ENCODE results near the gene MYL12B. TPM values are rescaled to one million over a fixed set of nuclear protein-coding genes. Genes with fewer than 3 reads are reported as not detected.
"Not testable (repeated sequence)": the region's sequence is repeated elsewhere in the genome, so short reads cannot be mapped to it uniquely, and the experiment has no call there.

Gene MYL12B
- total RNA-seq, 2 experiments from 2014 or later = 234 to 235 TPM

DNA sequence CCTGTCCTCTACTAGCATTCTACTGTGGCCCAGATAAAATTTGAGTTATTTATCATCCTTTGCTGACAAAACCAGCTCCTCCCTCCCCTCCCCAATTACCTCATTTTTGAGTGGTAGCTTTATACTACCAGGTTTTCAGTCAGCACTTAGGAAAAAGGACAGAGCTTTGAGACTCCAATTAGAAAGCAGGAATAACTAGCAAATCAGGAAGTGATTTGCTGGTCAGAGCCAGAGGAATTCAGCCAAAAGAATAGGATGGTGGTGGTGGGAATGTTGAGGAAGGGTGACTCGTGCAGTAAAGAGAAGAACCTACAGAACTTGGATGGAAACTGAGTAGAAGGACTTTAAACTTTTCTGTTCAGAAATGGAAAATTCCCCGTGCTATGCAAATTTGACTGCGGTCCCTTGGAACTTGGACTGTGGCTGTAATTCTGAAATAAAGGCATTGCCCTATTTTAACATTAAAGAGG, 3.7 kb downstream of the MYL12B start:
- H3K4me3 Mint-ChIP-seq = peak overlapping the region; percentile 9

DNA sequence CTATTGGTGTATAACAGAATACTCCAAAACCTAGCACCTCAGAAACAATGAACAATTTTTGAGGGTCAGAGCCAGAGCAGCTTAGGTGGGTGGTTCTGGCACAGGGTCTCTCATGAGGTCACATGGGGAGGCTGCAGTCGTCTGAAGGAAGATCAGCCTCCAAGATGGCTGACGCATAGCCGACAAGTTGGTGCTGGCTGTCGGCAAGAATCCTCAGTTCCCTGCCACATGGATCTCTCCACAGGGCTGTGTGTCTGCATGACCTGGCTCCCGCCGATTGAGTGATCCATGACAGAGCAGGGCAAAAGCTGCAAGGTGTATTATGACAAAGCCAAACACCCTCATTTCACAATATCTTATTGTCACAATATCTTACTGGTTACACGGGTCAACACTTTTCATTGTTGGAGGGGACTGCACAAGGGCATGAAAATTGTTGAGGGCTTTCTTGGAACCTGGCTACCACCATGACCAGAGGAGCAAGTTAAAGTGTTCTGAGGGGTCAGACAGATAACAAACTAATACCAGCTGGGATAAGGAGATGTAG, 4.2 kb downstream of the MYL12B start:
- DNase-seq = no peak
- peak overlapping the region; percentile 44 for H3K4me3 Mint-ChIP-seq
- peaks cover 70% of the 10 kb centered on the region for H3K4me1 Mint-ChIP-seq
- no peaks in the 10 kb centered on the region for H3K27me3 Mint-ChIP-seq
- H3K9me3 Mint-ChIP-seq = peaks cover 2% of the 10 kb centered on the region
- H3K27ac Mint-ChIP-seq = peak overlapping the region; percentile 81
- H3K36me3 Mint-ChIP-seq = peaks cover 32% of the 10 kb centered on the region

More for the DNA sequence above, 3.7 kb downstream of the MYL12B start:
- no peak for DNase-seq
- H3K36me3 Mint-ChIP-seq = peaks cover 32% of the 10 kb centered on the region
- peaks cover 2% of the 10 kb centered on the region for H3K9me3 Mint-ChIP-seq
- H3K4me1 Mint-ChIP-seq = peaks cover 69% of the 10 kb centered on the region
- H3K27ac Mint-ChIP-seq = peak overlapping the region; percentile 10
- no peaks in the 10 kb centered on the region for H3K27me3 Mint-ChIP-seq

DNA sequence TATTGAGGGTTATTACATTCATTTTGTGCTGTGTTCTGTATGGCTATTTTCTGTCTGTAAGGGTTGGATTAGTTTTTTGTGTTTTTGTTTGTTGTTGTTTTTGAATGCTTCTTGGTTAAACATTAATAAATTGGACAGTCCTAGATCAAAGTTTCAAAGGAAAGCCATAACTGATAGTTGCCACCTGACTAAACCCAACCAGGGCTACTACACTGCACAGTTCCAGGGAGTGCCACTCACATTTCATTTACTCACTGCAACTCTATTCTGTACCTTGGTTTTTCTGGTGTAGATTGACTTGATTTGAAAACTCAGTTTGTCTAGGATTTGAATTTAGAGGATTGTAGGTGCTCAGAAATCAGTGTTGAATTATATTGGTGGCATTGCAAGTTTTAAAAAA, 6.4 kb downstream of the MYL12B start:
- Mint-ChIP-seq H3K27ac (no peak overlapping the region), H3K4me1 (peaks cover 85% of the 10 kb centered on the region), H3K9me3 (peaks cover 2% of the 10 kb centered on the region), H3K27me3 (no peaks in the 10 kb centered on the region), H3K36me3 (peaks cover 29% of the 10 kb centered on the region), H3K4me3 (no peak overlapping the region)
- no peak for DNase-seq

DNA sequence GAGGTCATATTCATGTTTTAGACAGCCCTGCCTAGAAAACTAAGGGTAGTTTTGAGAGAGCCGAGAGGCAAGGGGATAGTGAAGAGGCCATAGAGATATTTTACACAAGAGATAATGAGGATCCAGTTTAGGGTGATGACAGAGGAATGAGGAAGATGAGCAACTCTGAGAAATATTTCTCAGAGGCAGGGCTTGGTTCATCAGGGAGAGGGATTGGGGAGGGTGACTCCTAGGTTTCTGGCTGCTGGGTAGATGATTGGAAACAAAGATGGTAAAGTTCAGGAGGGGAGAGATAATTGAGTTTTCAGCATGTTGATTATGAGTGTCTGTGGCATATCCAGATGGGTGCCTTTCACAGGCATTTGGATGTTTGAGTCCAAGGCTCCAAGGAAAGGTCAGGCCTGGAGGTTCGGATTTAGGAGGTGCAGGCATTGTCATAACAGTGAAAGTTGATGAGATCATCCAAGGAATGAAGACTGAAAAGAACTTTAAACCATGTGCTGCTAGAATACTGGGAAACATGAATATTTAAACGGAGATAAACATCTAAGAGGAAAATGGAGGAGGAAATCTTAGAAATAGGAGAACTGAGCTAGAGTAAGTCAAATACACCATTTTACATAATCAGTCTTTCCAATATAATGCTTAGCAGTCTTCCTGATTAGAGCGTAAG, 7.4 kb downstream of the MYL12B start:
- peak overlapping the region; percentile 67 for H3K27ac Mint-ChIP-seq
- H3K4me3 Mint-ChIP-seq = peak overlapping the region; percentile 23
- no peaks in the 10 kb centered on the region for H3K27me3 Mint-ChIP-seq
- H3K9me3 Mint-ChIP-seq = peaks cover 2% of the 10 kb centered on the region
- peaks cover 75% of the 10 kb centered on the region for H3K4me1 Mint-ChIP-seq
- H3K36me3 Mint-ChIP-seq = peaks cover 31% of the 10 kb centered on the region
- DNase-seq = no peak

DNA sequence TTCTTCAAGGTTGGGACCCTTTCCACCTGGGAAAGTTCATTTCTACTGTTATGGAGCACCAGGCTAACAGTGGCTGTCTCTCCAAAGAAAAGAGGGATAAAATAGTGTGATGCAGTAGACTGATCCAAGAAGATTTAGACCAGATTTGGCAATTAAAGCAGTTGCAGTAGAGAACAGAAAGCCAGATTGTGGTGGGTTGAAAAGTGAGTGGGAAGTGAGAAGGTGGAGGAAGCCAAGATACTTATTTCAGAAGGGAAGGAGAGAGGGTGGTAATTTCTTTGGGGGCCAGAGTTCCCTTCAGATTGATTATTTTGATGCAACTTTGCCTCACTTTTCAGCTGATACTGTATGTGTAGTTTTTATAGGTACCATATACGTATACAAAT, 8.0 kb downstream of the MYL12B start:
- Mint-ChIP-seq H3K4me1 (peaks cover 70% of the 10 kb centered on the region), H3K36me3 (peaks cover 30% of the 10 kb centered on the region), H3K9me3 (peaks cover 2% of the 10 kb centered on the region), H3K27ac (peak overlapping the region; percentile 67), H3K27me3 (no peaks in the 10 kb centered on the region), H3K4me3 (peak overlapping the region; percentile 23)
- DNase-seq = no peak

DNA sequence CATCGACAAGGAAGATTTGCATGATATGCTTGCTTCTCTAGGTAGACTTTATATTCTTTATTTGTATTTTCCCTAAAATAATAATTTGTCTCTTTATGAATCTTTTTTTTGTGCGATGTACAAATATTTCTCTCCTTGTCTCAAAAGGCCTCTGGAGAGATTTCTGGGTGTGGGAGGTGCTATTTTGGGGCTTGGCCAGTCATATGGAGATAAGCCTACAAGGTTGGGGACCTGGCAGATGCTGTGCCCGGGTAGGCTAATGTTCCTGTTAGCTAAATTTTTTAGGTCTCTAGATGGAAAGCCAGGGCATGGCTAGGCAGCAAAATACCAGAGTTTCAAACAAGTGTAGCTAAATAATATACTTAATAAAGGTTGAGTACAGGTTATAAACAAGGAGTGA, 11.1 kb downstream of the MYL12B start:
- peaks cover 45% of the 10 kb centered on the region for H3K4me1 Mint-ChIP-seq
- no peak overlapping the region for H3K4me3 Mint-ChIP-seq
- no peaks in the 10 kb centered on the region for H3K27me3 Mint-ChIP-seq
- DNase-seq = no peak
- H3K36me3 Mint-ChIP-seq = peaks cover 33% of the 10 kb centered on the region
- peak overlapping the region; percentile 43 for H3K27ac Mint-ChIP-seq
- H3K9me3 Mint-ChIP-seq = peaks cover 2% of the 10 kb centered on the region

DNA sequence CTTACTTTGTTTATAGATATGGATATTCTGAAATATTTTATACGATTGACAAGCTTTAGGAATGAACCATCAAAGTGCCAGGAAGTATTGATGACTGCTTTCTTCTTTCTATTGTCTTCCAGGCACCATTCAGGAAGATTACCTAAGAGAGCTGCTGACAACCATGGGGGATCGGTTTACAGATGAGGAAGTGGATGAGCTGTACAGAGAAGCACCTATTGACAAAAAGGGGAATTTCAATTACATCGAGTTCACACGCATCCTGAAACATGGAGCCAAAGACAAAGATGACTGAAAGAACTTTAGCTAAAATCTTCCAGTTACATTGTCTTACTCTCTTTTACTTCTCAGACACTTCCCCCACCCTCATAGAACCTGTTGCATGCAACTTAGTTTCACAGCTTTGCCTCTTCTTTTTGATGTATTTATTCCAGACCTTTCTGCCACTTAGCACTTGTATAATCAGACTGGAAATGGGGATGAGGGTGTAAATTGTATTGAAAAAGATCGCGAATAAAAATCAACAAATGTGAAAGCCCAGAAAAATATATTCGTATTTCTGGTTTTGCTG, 15.8 kb downstream of the MYL12B start:
- H3K4me3 Mint-ChIP-seq, H3K27me3 Mint-ChIP-seq, H3K27ac Mint-ChIP-seq, H3K9me3 Mint-ChIP-seq, DNase-seq: not testable (repeated sequence)
- Mint-ChIP-seq H3K4me1 (peaks cover 13% of the 10 kb centered on the region), H3K36me3 (peaks cover 26% of the 10 kb centered on the region)

DNA sequence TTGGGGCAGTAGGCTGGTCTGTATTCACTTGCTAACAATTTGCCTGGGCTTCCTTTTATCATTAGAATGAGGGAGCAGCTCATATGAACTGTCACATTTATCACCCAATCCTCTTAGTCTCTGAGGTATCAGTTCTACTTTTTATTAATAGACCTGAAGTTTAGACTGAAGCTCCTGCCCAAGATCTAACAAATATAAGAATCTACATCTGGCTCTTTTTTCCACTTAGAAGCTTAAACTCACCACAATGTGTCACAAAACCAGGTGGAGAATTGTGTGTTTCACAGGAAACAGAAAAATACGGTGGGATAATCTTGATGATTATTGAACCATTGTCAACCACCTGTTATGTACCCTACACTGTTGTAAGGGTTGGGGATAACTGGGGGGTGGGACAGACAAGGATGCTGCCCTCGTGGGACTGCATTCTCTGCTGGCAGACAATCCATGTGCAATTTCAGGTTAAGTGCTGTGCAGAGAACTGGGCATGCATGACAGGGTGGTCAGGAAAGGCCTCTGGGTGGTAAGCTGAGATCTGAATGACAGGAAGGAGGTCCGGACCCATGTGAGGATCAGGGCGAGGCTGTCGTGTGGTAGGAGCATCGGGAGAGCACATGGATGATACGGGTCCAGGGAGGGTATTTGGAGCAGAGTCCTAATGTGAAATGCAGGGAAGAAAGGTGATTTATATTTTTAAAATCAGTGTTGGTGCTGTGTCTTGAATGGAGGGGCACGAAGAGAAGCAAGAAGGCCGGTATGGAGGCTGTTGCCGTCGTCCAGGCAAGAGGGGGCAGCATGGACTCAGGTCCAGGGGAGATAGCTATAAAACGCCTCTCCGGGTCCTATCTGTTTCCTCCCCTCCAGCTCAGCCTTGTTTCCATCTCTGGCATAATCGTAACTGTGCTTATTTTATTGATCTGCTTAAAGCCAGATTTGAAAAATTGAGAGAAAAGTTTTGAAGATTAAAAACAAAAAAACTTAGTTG, 17.6 kb downstream of the MYL12B start:
- no peak for DNase-seq
- peak overlapping the region; percentile 35 for H3K27ac Mint-ChIP-seq
- H3K36me3 Mint-ChIP-seq = peaks cover 16% of the 10 kb centered on the region
- no peak overlapping the region for H3K4me3 Mint-ChIP-seq
- H3K4me1 Mint-ChIP-seq = peaks cover 8% of the 10 kb centered on the region
- no peaks in the 10 kb centered on the region for H3K9me3 Mint-ChIP-seq
- H3K27me3 Mint-ChIP-seq = no peaks in the 10 kb centered on the region

DNA sequence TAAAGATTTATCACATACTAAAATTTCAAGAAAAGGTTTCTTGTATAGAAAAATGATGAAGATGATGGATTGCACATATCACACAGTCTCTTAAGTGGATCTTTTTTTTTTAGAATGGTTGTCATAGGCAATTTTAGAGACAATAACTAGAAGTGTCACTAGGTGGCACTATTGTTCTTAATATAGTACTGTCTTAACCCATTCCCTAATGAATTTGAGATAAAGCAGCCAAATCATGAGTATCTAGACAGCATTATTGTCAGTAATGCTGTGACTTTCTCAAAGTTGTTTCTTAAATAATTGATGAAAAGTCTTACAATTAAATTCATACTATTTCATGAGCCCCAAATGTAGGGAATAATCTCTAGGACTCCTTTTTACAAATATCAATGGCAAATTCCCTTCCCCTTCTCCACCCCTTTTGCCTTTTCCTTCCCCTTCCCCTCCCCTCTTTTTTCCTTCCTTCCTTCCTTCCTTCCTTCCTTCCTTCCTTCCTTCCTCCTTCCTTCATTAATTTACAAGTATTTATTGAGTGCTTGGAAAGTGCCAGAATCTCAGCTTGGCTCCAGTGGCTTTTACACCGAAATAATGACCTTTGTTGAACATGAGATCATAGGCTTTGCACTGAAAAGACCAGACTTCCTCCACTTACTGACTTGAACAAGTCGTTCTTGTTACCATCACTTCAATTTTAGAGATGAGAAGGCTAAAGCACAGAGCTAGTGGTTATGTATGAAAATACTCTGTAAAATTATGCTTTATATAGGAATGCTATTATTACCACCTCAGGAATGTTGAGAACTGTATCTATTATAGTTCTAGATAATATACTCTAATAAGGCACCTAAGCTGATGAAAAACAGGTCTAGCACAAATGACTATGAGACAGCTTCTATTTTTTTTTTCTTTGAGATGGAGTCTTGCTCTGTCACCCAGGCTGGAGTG, 19.8 kb downstream of the MYL12B start:
- Mint-ChIP-seq H3K4me1 (peaks cover 8% of the 10 kb centered on the region), H3K4me3 (no peak overlapping the region), H3K27ac (no peak overlapping the region), H3K27me3 (no peaks in the 10 kb centered on the region), H3K36me3 (peaks cover 10% of the 10 kb centered on the region), H3K9me3 (no peaks in the 10 kb centered on the region)
- DNase-seq = no peak

DNA sequence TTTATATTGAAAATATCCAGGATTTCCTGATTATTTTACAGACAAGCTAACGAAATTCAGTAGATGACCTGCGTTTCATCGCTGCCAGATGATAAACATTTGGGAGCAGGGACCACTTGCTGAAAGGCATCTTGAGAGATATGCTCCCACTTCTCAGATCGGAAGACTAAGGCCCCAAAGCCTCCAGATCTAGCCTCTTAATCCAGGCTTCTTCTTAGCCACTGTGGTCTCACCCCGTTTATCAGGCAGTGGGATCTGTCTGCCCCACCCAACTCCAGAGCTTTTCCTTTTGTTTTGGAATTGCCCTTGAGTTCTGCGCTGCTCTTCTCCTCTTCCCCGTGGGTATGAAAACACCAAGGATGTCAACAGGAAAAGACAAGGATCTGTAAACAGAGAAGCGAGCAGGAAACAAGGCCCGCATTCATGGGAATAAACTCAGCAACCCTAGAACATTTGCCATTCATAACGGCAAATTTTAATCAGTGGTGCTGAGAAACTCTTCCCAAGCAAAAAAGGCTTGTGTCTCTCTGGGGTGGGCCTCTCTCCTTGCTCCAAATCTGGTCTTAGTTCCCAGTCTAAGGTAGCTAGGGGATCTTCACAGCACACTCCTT, 21.4 kb downstream of the MYL12B start:
- Mint-ChIP-seq H3K9me3 (peaks cover 3% of the 10 kb centered on the region), H3K4me1 (peaks cover 8% of the 10 kb centered on the region), H3K4me3 (no peak overlapping the region), H3K27ac (no peak overlapping the region), H3K36me3 (peaks cover 6% of the 10 kb centered on the region), H3K27me3 (no peaks in the 10 kb centered on the region)
- DNase-seq = no peak

DNA sequence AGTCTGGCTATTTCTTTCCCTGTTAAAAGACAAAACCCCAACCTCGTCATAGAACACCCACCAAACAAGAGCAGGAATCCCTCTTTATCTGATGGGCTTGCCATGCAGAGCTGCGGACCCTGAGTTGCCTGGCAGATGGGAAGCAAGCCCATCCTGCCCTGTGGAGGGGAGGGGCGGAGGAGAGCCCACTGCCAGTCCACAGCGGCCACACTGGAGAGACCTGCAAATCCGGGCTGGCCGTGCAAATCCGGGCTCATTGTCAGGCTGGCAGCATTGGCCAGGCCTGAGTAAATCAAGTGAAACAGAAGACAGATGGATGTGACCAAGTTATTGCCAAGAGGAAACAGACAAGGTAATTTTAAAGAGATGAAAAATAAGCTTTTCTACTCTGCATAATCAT, 22.0 kb downstream of the MYL12B start:
- Mint-ChIP-seq H3K4me1 (peaks cover 7% of the 10 kb centered on the region), H3K27me3 (no peaks in the 10 kb centered on the region), H3K27ac (no peak overlapping the region), H3K36me3 (peaks cover 4% of the 10 kb centered on the region), H3K4me3 (no peak overlapping the region), H3K9me3 (peaks cover 3% of the 10 kb centered on the region)
- no peak for DNase-seq

DNA sequence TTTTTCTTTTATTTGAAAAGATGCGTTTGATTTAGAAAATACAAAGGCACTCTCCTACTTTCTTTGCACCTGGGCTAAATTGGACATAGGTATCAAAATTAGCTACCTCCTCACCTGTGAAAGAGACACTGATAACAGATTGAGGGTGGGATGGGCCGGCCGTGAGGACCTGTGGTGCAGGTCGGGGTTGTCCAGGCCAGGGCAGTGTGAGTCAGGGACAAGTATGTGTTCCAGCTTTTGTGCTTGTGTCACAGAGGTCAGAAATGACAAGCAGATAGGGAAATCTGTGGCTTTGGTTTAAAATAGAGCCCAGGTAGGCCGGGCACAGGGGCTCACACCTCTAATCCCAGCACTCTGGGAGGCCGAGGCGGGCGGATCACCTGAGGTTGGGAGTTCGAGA, 22.6 kb downstream of the MYL12B start:
- no peak overlapping the region for H3K27ac Mint-ChIP-seq
- peaks cover 2% of the 10 kb centered on the region for H3K4me1 Mint-ChIP-seq
- H3K36me3 Mint-ChIP-seq = peaks cover 2% of the 10 kb centered on the region
- H3K27me3 Mint-ChIP-seq = no peaks in the 10 kb centered on the region
- DNase-seq = no peak
- peaks cover 3% of the 10 kb centered on the region for H3K9me3 Mint-ChIP-seq
- H3K4me3 Mint-ChIP-seq = no peak overlapping the region

DNA sequence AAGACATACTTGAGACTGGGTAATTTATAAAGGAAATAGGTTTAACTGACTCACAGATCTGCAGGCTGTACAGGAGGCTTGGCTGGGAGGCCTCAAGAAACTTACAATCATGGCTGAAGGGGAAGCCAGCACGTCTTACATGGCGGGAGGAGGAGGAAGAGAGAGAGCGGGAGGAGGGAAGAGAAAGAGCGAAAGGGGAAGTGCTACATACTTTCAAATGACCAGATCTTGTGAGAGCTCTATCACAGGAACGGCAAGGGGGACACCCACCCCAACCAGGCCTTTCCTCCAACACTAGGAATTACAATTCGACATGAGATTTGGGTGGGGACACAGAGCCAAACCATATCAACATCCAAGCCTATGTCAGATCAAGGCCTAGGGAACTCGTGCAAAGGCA, 24.2 kb downstream of the MYL12B start:
- Mint-ChIP-seq H3K36me3 (peaks cover 2% of the 10 kb centered on the region), H3K4me1 (no peaks in the 10 kb centered on the region), H3K9me3 (peaks cover 8% of the 10 kb centered on the region), H3K27me3 (no peaks in the 10 kb centered on the region), H3K27ac (no peak overlapping the region), H3K4me3 (no peak overlapping the region)
- DNase-seq = no peak

All from activated naive CD8-positive, alpha-beta T cell treated with anti-CD3 and anti-CD28 coated beads for 36 hours (primary cell).